ENCODE measurements around the gene TTYH2. TPM values are rescaled to one million over a fixed set of nuclear protein-coding genes. Genes with fewer than 3 reads are reported as not detected.

Gene TTYH2
- total and polyA plus RNA-seq, 2 experiments from 2014 or later = 1.4 to 3.9 TPM

- peak overlapping the region; percentile 76 for H3K4me3 ChIP-seq
- TF ChIP-seq ZNF114 (CRISPR knock-in tag; IDR thresholded peaks at IDR 0.05) (no peak), CREB1 (CRISPR knock-in tag; IDR thresholded peaks at IDR 0.05; ENCODE audit: low read depth) (no peak), ZNF331 (CRISPR knock-in tag; IDR thresholded peaks at IDR 0.05; ENCODE audit: low read depth) (no peak), POLR2AphosphoS5 (IDR thresholded peaks at IDR 0.05; ENCODE audit: low read depth) (no peak)
- peak; percentile 62 for DNase-seq (ENCODE audit: low spot score)
- H3K4me2 ChIP-seq = peak overlapping the region; percentile 96
- no peaks in the 10 kb centered on the region for H3K9me2 ChIP-seq (ENCODE audit: insufficient read depth)
- Mint-ChIP-seq H3K27me3 (ENCODE audit: insufficient read depth, low read depth, poor library complexity) (peaks cover 54% of the 10 kb centered on the region), H3K4me1 (peaks cover 52% of the 10 kb centered on the region), H3K27ac (no peak overlapping the region), H3K36me3 (ENCODE audit: low read depth) (peaks cover 34% of the 10 kb centered on the region), H3K4me3 (peak overlapping the region; percentile 79), H3K9me3 (no peaks in the 10 kb centered on the region; the same call in 2 of the 3 replicates)
- H3K79me2 ChIP-seq (replicated peaks; ENCODE audit: insufficient read depth) = peaks cover 18% of the 10 kb centered on the region
- H2AFZ ChIP-seq = peak overlapping the region; percentile 91
- peaks cover 20% of the 10 kb centered on the region for H4K20me1 ChIP-seq (replicated peaks; ENCODE audit: insufficient read depth)
- H3K4me1 ChIP-seq (ENCODE audit: insufficient read depth) = peaks cover 18% of the 10 kb centered on the region
- no peak overlapping the region for H3K27ac ChIP-seq (ENCODE audit: low read depth)
- H3K27me3 ChIP-seq (ENCODE audit: insufficient read depth) = peaks cover 26% of the 10 kb centered on the region
- H3F3A ChIP-seq (replicated peaks; ENCODE audit: low read depth) = peaks cover 40% of the 10 kb centered on the region
- peak; percentile 16 for ATAC-seq
- H3K36me3 ChIP-seq (ENCODE audit: insufficient read depth) = peaks cover 24% of the 10 kb centered on the region
Measured at GRCh38 chr17:74212209-74212912, 1.0 kb upstream of the TTYH2 start.

- Mint-ChIP-seq H3K27me3 (ENCODE audit: insufficient read depth, low read depth, poor library complexity) (peaks cover 57% of the 10 kb centered on the region), H3K27ac (no peak overlapping the region), H3K36me3 (ENCODE audit: low read depth) (peaks cover 18% of the 10 kb centered on the region), H3K4me1 (peaks cover 43% of the 10 kb centered on the region), H3K9me3 (no peaks in the 10 kb centered on the region; the same call in 2 of the 3 replicates), H3K4me3 (peak overlapping the region; percentile 79)
- Histone ChIP-seq H3K4me1 (ENCODE audit: insufficient read depth) (peaks cover 15% of the 10 kb centered on the region), H2AFZ (0 out of 2 replicates have a peak overlapping the region, but pooled peaks have one; percentile 47), H3K27me3 (ENCODE audit: insufficient read depth) (peaks cover 26% of the 10 kb centered on the region), H4K20me1 (replicated peaks; ENCODE audit: insufficient read depth) (peaks cover 5% of the 10 kb centered on the region), H3K9me2 (ENCODE audit: insufficient read depth) (no peaks in the 10 kb centered on the region), H3K79me2 (replicated peaks; ENCODE audit: insufficient read depth) (peaks cover 2% of the 10 kb centered on the region; the same call in 1 of the 2 replicates), H3K27ac (ENCODE audit: low read depth) (no peak overlapping the region), H3K36me3 (ENCODE audit: insufficient read depth) (peaks cover 8% of the 10 kb centered on the region), H3F3A (replicated peaks; ENCODE audit: low read depth) (peaks cover 24% of the 10 kb centered on the region), H3K4me3 (peak overlapping the region; percentile 76), H3K4me2 (peak overlapping the region; percentile 96)
- ATAC-seq (no peak; the same call in 2 of the 3 replicates), DNase-seq (ENCODE audit: low spot score) (peak; percentile 44)
- TF ChIP-seq JUNB (IDR thresholded peaks at IDR 0.05; ENCODE audit: unreplicated experiment) (no peak), NANOG (IDR thresholded peaks at IDR 0.05; ENCODE audit: borderline replicate concordance) (no peak), REST (IDR thresholded peaks at IDR 0.05; ENCODE audit: unreplicated experiment) (no peak), ZNF114 (CRISPR knock-in tag; IDR thresholded peaks at IDR 0.05) (no peak), POLR2AphosphoS5 (IDR thresholded peaks at IDR 0.05; ENCODE audit: low read depth) (no peak), ETS1 (IDR thresholded peaks at IDR 0.05) (no peak), ZNF331 (CRISPR knock-in tag; IDR thresholded peaks at IDR 0.05; ENCODE audit: low read depth) (no peak)
- TF ChIP-seq, protein P1, sequence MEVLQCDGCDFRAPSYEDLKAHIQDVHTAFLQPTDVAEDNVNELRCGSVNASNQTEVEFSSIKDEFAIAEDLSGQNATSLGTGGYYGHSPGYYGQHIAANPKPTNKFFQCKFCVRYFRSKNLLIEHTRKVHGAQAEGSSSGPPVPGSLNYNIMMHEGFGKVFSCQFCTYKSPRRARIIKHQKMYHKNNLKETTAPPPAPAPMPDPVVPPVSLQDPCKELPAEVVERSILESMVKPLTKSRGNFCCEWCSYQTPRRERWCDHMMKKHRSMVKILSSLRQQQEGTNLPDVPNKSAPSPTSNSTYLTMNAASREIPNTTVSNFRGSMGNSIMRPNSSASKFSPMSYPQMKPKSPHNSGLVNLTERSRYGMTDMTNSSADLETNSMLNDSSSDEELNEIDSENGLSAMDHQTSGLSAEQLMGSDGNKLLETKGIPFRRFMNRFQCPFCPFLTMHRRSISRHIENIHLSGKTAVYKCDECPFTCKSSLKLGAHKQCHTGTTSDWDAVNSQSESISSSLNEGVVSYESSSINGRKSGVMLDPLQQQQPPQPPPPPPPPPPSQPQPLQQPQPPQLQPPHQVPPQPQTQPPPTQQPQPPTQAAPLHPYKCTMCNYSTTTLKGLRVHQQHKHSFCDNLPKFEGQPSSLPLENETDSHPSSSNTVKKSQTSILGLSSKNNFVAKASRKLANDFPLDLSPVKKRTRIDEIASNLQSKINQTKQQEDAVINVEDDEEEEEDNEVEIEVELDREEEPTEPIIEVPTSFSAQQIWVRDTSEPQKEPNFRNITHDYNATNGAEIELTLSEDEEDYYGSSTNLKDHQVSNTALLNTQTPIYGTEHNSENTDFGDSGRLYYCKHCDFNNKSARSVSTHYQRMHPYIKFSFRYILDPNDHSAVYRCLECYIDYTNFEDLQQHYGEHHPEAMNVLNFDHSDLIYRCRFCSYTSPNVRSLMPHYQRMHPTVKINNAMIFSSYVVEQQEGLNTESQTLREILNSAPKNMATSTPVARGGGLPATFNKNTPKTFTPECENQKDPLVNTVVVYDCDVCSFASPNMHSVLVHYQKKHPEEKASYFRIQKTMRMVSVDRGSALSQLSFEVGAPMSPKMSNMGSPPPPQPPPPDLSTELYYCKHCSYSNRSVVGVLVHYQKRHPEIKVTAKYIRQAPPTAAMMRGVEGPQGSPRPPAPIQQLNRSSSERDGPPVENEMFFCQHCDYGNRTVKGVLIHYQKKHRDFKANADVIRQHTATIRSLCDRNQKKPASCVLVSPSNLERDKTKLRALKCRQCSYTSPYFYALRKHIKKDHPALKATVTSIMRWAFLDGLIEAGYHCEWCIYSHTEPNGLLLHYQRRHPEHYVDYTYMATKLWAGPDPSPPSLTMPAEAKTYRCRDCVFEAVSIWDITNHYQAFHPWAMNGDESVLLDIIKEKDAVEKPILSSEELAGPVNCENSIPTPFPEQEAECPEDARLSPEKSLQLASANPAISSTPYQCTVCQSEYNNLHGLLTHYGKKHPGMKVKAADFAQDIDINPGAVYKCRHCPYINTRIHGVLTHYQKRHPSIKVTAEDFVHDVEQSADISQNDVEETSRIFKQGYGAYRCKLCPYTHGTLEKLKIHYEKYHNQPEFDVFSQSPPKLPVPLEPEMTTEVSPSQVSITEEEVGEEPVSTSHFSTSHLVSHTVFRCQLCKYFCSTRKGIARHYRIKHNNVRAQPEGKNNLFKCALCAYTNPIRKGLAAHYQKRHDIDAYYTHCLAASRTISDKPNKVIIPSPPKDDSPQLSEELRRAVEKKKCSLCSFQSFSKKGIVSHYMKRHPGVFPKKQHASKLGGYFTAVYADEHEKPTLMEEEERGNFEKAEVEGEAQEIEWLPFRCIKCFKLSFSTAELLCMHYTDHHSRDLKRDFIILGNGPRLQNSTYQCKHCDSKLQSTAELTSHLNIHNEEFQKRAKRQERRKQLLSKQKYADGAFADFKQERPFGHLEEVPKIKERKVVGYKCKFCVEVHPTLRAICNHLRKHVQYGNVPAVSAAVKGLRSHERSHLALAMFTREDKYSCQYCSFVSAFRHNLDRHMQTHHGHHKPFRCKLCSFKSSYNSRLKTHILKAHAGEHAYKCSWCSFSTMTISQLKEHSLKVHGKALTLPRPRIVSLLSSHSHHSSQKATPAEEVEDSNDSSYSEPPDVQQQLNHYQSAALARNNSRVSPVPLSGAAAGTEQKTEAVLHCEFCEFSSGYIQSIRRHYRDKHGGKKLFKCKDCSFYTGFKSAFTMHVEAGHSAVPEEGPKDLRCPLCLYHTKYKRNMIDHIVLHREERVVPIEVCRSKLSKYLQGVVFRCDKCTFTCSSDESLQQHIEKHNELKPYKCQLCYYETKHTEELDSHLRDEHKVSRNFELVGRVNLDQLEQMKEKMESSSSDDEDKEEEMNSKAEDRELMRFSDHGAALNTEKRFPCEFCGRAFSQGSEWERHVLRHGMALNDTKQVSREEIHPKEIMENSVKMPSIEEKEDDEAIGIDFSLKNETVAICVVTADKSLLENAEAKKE (CRISPR knock-in tag; IDR thresholded peaks at IDR 0.05) = no peak
Measured at GRCh38 chr17:74213861-74214391, 555 bp downstream of the TTYH2 start.
